Effector memory CD4-positive, alpha-beta T cell (primary cell): ENCODE results near the gene SLC22A23.

Source experiments
- DNase-seq, 3 donors: peaks; one replicate each; pipeline ENCODE4 v3.0.0-alpha.2; 2020
- H3K27ac ChIP-seq: 2 replicates; pipeline ENCODE4 v1.7.0; 2013; ENCODE audit warnings: mild to moderate bottlenecking, low read length, moderate library complexity; ENCODE audit not compliant: insufficient read depth, poor library complexity, severe bottlenecking
- H3K27me3 ChIP-seq: replicated peaks from 2 replicates; pipeline ENCODE4 v1.7.0; 2013; ENCODE audit warnings: mild to moderate bottlenecking, low read length; ENCODE audit not compliant: insufficient read depth, control insufficient read depth, poor library complexity, severe bottlenecking
- H3K36me3 ChIP-seq: 2 replicates; pipeline ENCODE4 v1.7.0; 2013; ENCODE audit warnings: mild to moderate bottlenecking, low read length, moderate library complexity; ENCODE audit not compliant: control insufficient read depth, insufficient read depth
- H3K4me1 ChIP-seq: 2 replicates; pipeline ENCODE4 v1.7.0; 2013; ENCODE audit warnings: low read length, mild to moderate bottlenecking; ENCODE audit not compliant: control insufficient read depth, insufficient read depth, poor library complexity, severe bottlenecking
- H3K4me3 ChIP-seq: 2 replicates; pipeline ENCODE4 v1.7.0; 2013; ENCODE audit warnings: low read length, low read depth, mild to moderate bottlenecking; ENCODE audit not compliant: insufficient read depth, poor library complexity, severe bottlenecking
- H3K9me3 ChIP-seq: 2 replicates; pipeline ENCODE4 v1.7.0; 2013; ENCODE audit warnings: mild to moderate bottlenecking, low read length, moderate library complexity; ENCODE audit not compliant: control insufficient read depth

SLC22A23 gene

GRCh38 chr6:3446184-3446583, 10.7 kb downstream of the SLC22A23 start:
- no peaks in the 10 kb centered on the region for H3K4me1 ChIP-seq
- H3K27ac ChIP-seq: no peak overlapping the region
- H3K4me3 ChIP-seq: no peak overlapping the region
- no peaks in the 10 kb centered on the region for H3K9me3 ChIP-seq
- H3K27me3 ChIP-seq: no peaks in the 10 kb centered on the region
- H3K36me3 ChIP-seq: no peaks in the 10 kb centered on the region
- DNase-seq: no peak

DNA sequence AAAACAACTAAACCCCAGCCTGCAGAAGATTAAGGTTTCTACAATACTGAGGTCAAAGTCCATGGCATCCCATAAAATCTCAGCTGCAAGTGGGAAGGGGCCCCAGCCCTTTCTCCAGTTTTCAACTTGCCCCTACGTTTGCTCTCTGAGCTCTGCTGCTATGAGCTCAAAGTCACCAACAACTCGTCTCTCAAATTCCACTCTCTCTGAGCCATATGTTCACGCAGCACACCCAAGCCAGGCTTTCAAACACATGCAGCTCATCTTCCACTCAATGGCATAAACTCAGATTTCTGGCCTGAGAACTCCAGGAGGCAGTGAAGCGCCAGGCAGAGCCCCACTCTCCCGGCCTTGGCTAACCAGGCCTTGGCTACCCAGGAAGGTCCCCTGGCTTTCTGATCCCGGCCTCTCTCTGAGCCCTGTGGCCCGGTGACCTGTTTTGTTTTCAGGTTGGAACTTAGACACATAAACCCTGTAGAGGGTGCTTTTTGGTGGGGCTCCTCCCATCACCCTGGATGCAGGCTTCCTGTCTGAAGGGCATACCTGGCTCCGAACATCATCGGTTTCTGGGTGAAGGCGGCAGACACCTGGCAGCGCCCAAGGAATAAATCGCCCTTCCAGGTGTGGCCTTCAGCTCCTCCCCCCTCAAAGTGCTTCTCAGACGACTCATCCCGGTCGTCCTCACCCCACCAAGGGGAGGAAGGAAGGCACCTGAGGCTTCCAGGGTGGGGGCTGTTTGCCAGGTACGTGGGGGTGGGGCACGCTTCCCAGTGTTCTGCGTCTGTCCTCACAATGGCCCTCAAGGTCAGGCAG, 12.4 kb downstream of the SLC22A23 start:
- Histone ChIP-seq H3K4me3 (no peak overlapping the region), H3K4me1 (no peaks in the 10 kb centered on the region), H3K27me3 (no peaks in the 10 kb centered on the region), H3K36me3 (no peaks in the 10 kb centered on the region), H3K27ac (no peak overlapping the region), H3K9me3 (no peaks in the 10 kb centered on the region)
- DNase-seq: no peak

DNA sequence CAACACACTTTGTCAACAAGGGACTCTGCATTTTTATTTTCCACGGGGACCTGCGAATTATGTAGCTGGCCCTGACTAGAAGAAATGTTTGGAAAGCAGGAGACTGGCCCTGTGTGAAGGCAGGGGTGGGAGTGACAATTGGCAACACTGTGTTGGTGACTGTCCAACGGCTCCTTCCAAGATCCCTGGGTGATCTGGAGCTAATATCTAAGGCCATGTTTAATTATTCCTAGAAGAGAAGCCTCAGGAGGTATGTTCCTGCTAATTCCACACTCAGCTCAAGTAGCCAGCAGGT, 13.7 kb downstream of the SLC22A23 start:
- Histone ChIP-seq H3K36me3 (no peaks in the 10 kb centered on the region), H3K4me1 (no peaks in the 10 kb centered on the region), H3K27me3 (no peaks in the 10 kb centered on the region), H3K27ac (no peak overlapping the region), H3K9me3 (no peaks in the 10 kb centered on the region), H3K4me3 (no peak overlapping the region)
- DNase-seq: no peak

GRCh38 chr6:3442431-3443220, 14.2 kb downstream of the SLC22A23 start:
- Histone ChIP-seq H3K4me1 (no peaks in the 10 kb centered on the region), H3K4me3 (no peak overlapping the region), H3K27ac (no peak overlapping the region), H3K27me3 (no peaks in the 10 kb centered on the region), H3K36me3 (no peaks in the 10 kb centered on the region), H3K9me3 (no peaks in the 10 kb centered on the region)
- no peak for DNase-seq

DNA sequence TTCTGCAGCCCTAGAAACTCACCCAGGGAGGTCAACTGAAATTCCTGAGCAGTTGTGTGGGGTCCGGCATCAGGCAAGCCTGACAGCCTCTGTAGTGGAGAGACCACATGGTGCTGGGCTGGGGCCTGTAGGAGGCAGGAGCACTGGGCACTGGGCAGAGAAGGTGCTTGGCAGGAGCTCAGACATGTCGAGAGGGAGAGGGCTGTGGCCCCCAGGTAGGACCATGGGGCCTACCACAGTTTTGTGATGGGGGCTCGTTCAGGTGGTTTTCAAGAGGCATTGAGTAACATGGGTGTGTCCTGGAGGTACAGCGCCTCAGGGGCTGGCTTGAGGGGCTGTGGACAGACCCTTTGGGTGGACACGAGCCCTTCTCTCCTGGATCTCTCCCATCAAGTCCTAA, 15.9 kb downstream of the SLC22A23 start:
- Histone ChIP-seq H3K4me1 (no peaks in the 10 kb centered on the region), H3K27me3 (no peaks in the 10 kb centered on the region)

GRCh38 chr6:3439961-3440360, 16.9 kb downstream of the SLC22A23 start:
- H3K9me3 ChIP-seq: no peaks in the 10 kb centered on the region
- no peaks in the 10 kb centered on the region for H3K27me3 ChIP-seq
- DNase-seq: no peak
- H3K4me3 ChIP-seq: no peak overlapping the region
- H3K36me3 ChIP-seq: no peaks in the 10 kb centered on the region
- no peak overlapping the region for H3K27ac ChIP-seq
- no peaks in the 10 kb centered on the region for H3K4me1 ChIP-seq

More for the DNA sequence above, 15.9 kb downstream of the SLC22A23 start:
- DNase-seq: no peak
- no peak overlapping the region for H3K4me3 ChIP-seq
- no peaks in the 10 kb centered on the region for H3K9me3 ChIP-seq
- H3K27ac ChIP-seq: no peak overlapping the region
- H3K36me3 ChIP-seq: no peaks in the 10 kb centered on the region

- H3K4me1 ChIP-seq: no peaks in the 10 kb centered on the region
- H3K36me3 ChIP-seq: no peaks in the 10 kb centered on the region
- DNase-seq: no peak
- H3K27me3 ChIP-seq: no peaks in the 10 kb centered on the region
- H3K27ac ChIP-seq: no peak overlapping the region
- H3K9me3 ChIP-seq: no peaks in the 10 kb centered on the region
- no peak overlapping the region for H3K4me3 ChIP-seq
Observed at GRCh38 chr6:3438190-3439167, 18.4 kb downstream of the SLC22A23 start.

DNA sequence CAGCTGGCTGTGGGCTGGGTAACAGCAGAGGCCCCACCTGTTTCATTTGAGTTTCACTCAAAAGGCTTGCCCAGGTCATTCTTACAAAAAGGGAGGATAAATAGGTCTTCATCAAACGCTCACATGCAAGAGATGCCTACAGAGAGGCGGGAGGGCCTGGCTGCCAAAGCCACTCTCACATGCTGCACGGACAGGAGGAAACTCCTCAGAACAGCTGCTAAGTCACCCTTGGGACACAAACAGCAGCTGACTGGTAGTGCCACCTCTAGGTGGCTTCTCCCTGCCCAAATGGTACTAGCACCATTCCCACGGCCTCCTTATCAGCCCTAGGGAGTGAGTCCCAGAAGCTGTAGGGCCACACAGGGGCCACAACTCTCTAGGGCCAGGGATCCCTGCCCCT, 23.8 kb downstream of the SLC22A23 start:
- no peak overlapping the region for H3K4me3 ChIP-seq
- no peaks in the 10 kb centered on the region for H3K36me3 ChIP-seq
- H3K27ac ChIP-seq: no peak overlapping the region
- DNase-seq: no peak
- no peaks in the 10 kb centered on the region for H3K4me1 ChIP-seq
- no peaks in the 10 kb centered on the region for H3K27me3 ChIP-seq
- no peaks in the 10 kb centered on the region for H3K9me3 ChIP-seq

DNA sequence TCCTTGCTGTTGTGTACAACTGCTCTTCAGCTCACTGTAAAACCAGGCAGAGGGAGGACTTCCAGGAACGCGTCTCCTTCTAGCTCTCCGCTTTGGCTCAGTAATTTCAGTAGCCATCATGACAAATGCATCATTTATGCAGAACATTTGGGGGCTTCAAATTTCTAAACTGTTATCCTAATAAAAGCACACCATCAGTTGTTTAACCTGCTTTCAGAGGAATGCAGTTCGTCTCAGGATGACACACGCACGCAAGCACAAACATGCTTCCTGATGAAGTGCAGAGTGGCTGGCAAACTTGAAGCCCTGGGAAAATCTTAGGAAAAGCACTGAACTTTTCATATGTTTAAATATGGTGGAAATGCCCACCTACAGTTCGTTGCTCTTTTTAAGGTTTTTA, 24.4 kb downstream of the SLC22A23 start:
- Histone ChIP-seq H3K4me1 (no peaks in the 10 kb centered on the region), H3K27ac (no peak overlapping the region), H3K4me3 (no peak overlapping the region), H3K9me3 (no peaks in the 10 kb centered on the region), H3K36me3 (no peaks in the 10 kb centered on the region), H3K27me3 (no peaks in the 10 kb centered on the region)
- DNase-seq: no peak
